Esophagus squamous epithelium (tissue), 5 donors: ENCODE data around the gene DDAH2. TPM values are rescaled to one million over a fixed set of nuclear protein-coding genes. Genes with fewer than 3 reads are reported as not detected.

Source experiments
- DNase-seq: peaks from one replicate; lab custom pipeline; 2025; lab: John Stamatoyannopoulos, UW
- H3K27ac ChIP-seq, 4 donors: fragments of 200-600 bp; sonication (generic); one replicate each; pipeline ENCODE4 v1.5.1; 2016 to 2019; ENCODE audit warnings: mild to moderate bottlenecking in 1 of 4
- H3K27me3 ChIP-seq, 4 donors: fragments of 200-600 bp; sonication (generic); 1 replicate in 3 of 4; 2 replicates in 1 of 4; pipeline versions ENCODE4 v1.5.1 to v1.6.0; 2017 to 2021; ENCODE audit warnings: antibody characterized with exemption in 1 of 4
- H3K36me3 ChIP-seq, 3 donors: fragments of 200-600 bp; sonication (generic); one replicate each; pipeline ENCODE4 v1.5.1; 2016 to 2019
- H3K4me1 ChIP-seq, 3 donors: fragments of 200-600 bp; sonication (generic); one replicate each; pipeline ENCODE4 v1.5.1; 2017 to 2019
- H3K4me3 ChIP-seq, 4 donors: fragments of 200-600 bp; sonication (generic); 1 replicate in 3 of 4; 2 replicates in 1 of 4; pipeline ENCODE4 v1.5.1; 2016 to 2019; ENCODE audit warnings: mild to moderate bottlenecking in 2 of 4, moderate library complexity in 1 of 4
- H3K9me3 ChIP-seq, 3 donors: fragments of 200-600 bp; sonication (generic); one replicate each; pipeline ENCODE4 v1.5.1; 2016 to 2019
- CTCF ChIP-seq, 6 experiments: fragments of 450-650 bp in 4 of 6; fragments of 200-600 bp in 2 of 6; sonication (generic) in 2 of 6; IDR thresholded peaks; one replicate each; pipeline ENCODE4 v1.5.1; 2016 to 2019; ENCODE audit warnings: antibody characterized with exemption in 6 of 6, mild to moderate bottlenecking in 4 of 6, moderate library complexity in 4 of 6
- POLR2A ChIP-seq, 4 donors: fragments of 450-650 bp; IDR thresholded peaks; one replicate each; pipeline ENCODE4 v1.6.1; 2017; ENCODE audit warnings: antibody characterized with exemption in 4 of 4, mild to moderate bottlenecking in 4 of 4, moderate library complexity in 3 of 4
- WGBS, 2 donors: methylation state at CpG; one replicate each; pipeline ENCODE4 v1.1.5; 2018; 5-methylcytosine and 5-hydroxymethylcytosine counted together
- intact Hi-C: fragments of 100-400 bp; cut with DNase I; formaldehyde crosslinking; loops from one replicate; pipeline ENCODE4 v1.15.0; 2022
- total RNA-seq, 4 donors: library from RNA; depleted of rRNA; stranded (reverse); fragments of >200 nt; gene quantifications; one replicate each; pipeline ENCODE4 v1.1.0, GENCODE V29; 2016
- donor health status: DM: yes; HTN: yes; CAD: no.

DDAH2 gene
- total RNA-seq, 4 donors from 2014 or later = 16.4 to 59.3 (median 28.2) TPM

GRCh38 chr6:31739639-31740396 lies 10.7 kb upstream of the DDAH2 start, which contains the start of gene MSH5:
Gene MSH5 (plus strand): TSS chr6:31740005. CDS start chr6:31740467, 462 bp downstream.
- Histone ChIP-seq H3K36me3 (no peaks in the 10 kb centered on the region), H3K27me3 (no peaks in the 10 kb centered on the region), H3K9me3 (no peaks in the 10 kb centered on the region), H3K27ac (peak within 1 kb of the TSS; percentile 94 to 99 (median 98)), H3K4me1 (peaks cover 27 to 45% (median 36%) of the 10 kb centered on the region in 3 donors), H3K4me3 (peak within 1 kb of the TSS; percentile 56 to 81 (median 72))
- DNase-seq = peak; percentile 90
- intact Hi-C loops = loop anchor here (10.0 kb wide), 1 partner anchor 95 kb away; no protein-coding TSS in a partner anchor
- TF ChIP-seq POLR2A (IDR thresholded peaks at IDR 0.05) = peak in 2 of 4 donors; percentile 31 to 83
- peak in 2 of 6 experiments; percentile 1 to 3 for TF ChIP-seq CTCF (IDR thresholded peaks at IDR 0.05)
- 0 to 2% methylated on average over 9 to 13 of the region's 58 CpGs for WGBS, 2 donors

GRCh38 chr6:31737991-31738979 lies 9.2 kb upstream of the DDAH2 start:
- H3K9me3 ChIP-seq = no peaks in the 10 kb centered on the region
- no peaks in the 10 kb centered on the region for H3K27me3 ChIP-seq
- TF ChIP-seq POLR2A (IDR thresholded peaks at IDR 0.05) (peak in 2 of 4 donors; percentile 34 to 55), CTCF (IDR thresholded peaks at IDR 0.05) (peak in 4 of 6 experiments; percentile 21 to 38 (median 30))
- H3K4me1 ChIP-seq = peaks cover 39 to 60% (median 46%) of the 10 kb centered on the region in 3 donors
- 6% methylated on average over 6 of the region's 6 CpGs for WGBS, 2 donors
- H3K4me3 ChIP-seq = peak overlapping the region in 3 of 4 donors; percentile 4 to 40 (median 23)
- no peak for DNase-seq
- peak overlapping the region; percentile 94 to 99 (median 98) for H3K27ac ChIP-seq
- H3K36me3 ChIP-seq = peaks cover 8 to 12% (median 10%) of the 10 kb centered on the region in 3 donors
- intact Hi-C loops = loop anchor here (10.0 kb wide), 1 partner anchor 97 kb away; no protein-coding TSS in a partner anchor

GRCh38 chr6:31737315-31737990 lies 8.4 kb upstream of the DDAH2 start:
- peak overlapping the region in 2 of 4 donors; percentile 4 to 40 for H3K4me3 ChIP-seq
- H3K9me3 ChIP-seq = no peaks in the 10 kb centered on the region
- H3K27me3 ChIP-seq = no peaks in the 10 kb centered on the region
- intact Hi-C loops = loop anchor here (10.0 kb wide), 1 partner anchor 97 kb away; no protein-coding TSS in a partner anchor
- no peak for DNase-seq
- peak overlapping the region; percentile 94 to 99 (median 98) for H3K27ac ChIP-seq
- 45 to 56% methylated on average over 7 of the region's 7 CpGs for WGBS, 2 donors
- peaks cover 39 to 68% (median 46%) of the 10 kb centered on the region in 3 donors for H3K4me1 ChIP-seq
- H3K36me3 ChIP-seq = peaks cover 17 to 20% (median 17%) of the 10 kb centered on the region in 3 donors
- TF ChIP-seq POLR2A (IDR thresholded peaks at IDR 0.05) = no peak
- TF ChIP-seq CTCF (IDR thresholded peaks at IDR 0.05) = no peak

GRCh38 chr6:31736768-31737314 lies 7.7 kb upstream of the DDAH2 start:
- H3K36me3 ChIP-seq = peaks cover 23 to 26% (median 23%) of the 10 kb centered on the region in 3 donors
- H3K27ac ChIP-seq = peak overlapping the region; percentile 94 to 99 (median 98)
- peaks cover 39 to 75% (median 46%) of the 10 kb centered on the region in 3 donors for H3K4me1 ChIP-seq
- 28 to 46% methylated on average over 4 to 8 of the region's 10 CpGs for WGBS, 2 donors
- H3K27me3 ChIP-seq = no peaks in the 10 kb centered on the region
- H3K9me3 ChIP-seq = no peaks in the 10 kb centered on the region
- peak overlapping the region; percentile 53 to 89 (median 75) for H3K4me3 ChIP-seq
- intact Hi-C loops = loop anchor here (10.0 kb wide), 1 partner anchor 98 kb away; no protein-coding TSS in a partner anchor
- TF ChIP-seq POLR2A (IDR thresholded peaks at IDR 0.05) = no peak
- no peak for TF ChIP-seq CTCF (IDR thresholded peaks at IDR 0.05)
- DNase-seq = no peak
